Thyroid gland (tissue), 4 donors: ENCODE measurements around the gene SVIL.

Experiments
- CTCF ChIP-seq, 6 experiments: fragments of 200-600 bp in 3 of 6; fragments of 450-650 bp in 3 of 6; sonication (generic) in 3 of 6; IDR thresholded peaks; one replicate each; pipeline ENCODE4 v1.5.1; 2016 to 2019; ENCODE audit warnings: antibody characterized with exemption in 6 of 6, mild to moderate bottlenecking in 2 of 6, inconsistent platforms in 1 of 6, moderate library complexity in 1 of 6
- POLR2A ChIP-seq, 2 donors: fragments of 450-650 bp; IDR thresholded peaks; one replicate each; pipeline ENCODE4 v1.6.1; 2017; ENCODE audit warnings: antibody characterized with exemption in 2 of 2, mild to moderate bottlenecking in 2 of 2, moderate library complexity in 1 of 2

- TF ChIP-seq CTCF (IDR thresholded peaks at IDR 0.05) (no peak), POLR2A (IDR thresholded peaks at IDR 0.05) (no peak)
These were observed 217.4 kb downstream of the SVIL start for GRCh38 chr10:29417324-29417723.
